Measurements from ENCODE around the gene AHRR.

- TF ChIP-seq CTCF (IDR thresholded peaks at IDR 0.05; ENCODE audit: low read length) (no peak), EZH2 (IDR thresholded peaks at IDR 0.05; ENCODE audit: borderline replicate concordance, low read length) (no peak)
Observed at GRCh38 chr5:383621-384020, 62.1 kb downstream of the AHRR start.
